Parathyroid adenoma (tissue), 2 donors: ENCODE data around the gene RNASEH1.

Experiments
- H2AFZ ChIP-seq: fragments of 300-600 bp; sonication (generic); one replicate; pipeline ENCODE4 v1.7.0; 2017; ENCODE audit warnings: antibody characterized with exemption, mild to moderate bottlenecking
- H3K27ac ChIP-seq: fragments of 300-600 bp; sonication (generic); one replicate; pipeline ENCODE4 v1.7.0; 2017
- H3K27me3 ChIP-seq: fragments of 300-600 bp; sonication (generic); one replicate; pipeline ENCODE4 v1.7.0; 2017; ENCODE audit warnings: low read length; ENCODE audit not compliant: control insufficient read depth, insufficient read depth
- H3K36me3 ChIP-seq: fragments of 300-600 bp; sonication (generic); one replicate; pipeline ENCODE4 v1.7.0; 2017; ENCODE audit warnings: low read length; ENCODE audit not compliant: control insufficient read depth, insufficient read depth
- H3K4me1 ChIP-seq: fragments of 300-600 bp; sonication (generic); one replicate; pipeline ENCODE4 v1.7.0; 2017; ENCODE audit warnings: control low read depth
- H3K4me2 ChIP-seq: fragments of 300-600 bp; sonication (generic); one replicate; pipeline ENCODE4 v1.7.0; 2017; ENCODE audit warnings: low read length
- H3K4me3 ChIP-seq: fragments of 300-600 bp; sonication (generic); one replicate; pipeline ENCODE4 v1.7.0; 2017; ENCODE audit warnings: low read depth, low read length
- H3K79me2 ChIP-seq: fragments of 300-600 bp; sonication (generic); one replicate; pipeline ENCODE4 v1.7.0; 2017; ENCODE audit warnings: control low read depth
- H3K9ac ChIP-seq: fragments of 300-600 bp; sonication (generic); one replicate; pipeline ENCODE4 v1.7.0; 2017; ENCODE audit warnings: mild to moderate bottlenecking
- H3K9me3 ChIP-seq: fragments of 300-600 bp; sonication (generic); one replicate; pipeline ENCODE4 v1.7.0; 2017; ENCODE audit warnings: low read length; ENCODE audit not compliant: control insufficient read depth
- TF ChIP-seq, protein P1 (sequence below): fragments of 300-600 bp; sonication (generic); IDR thresholded peaks from one replicate; pipeline ENCODE4 v1.7.0; 2017; ENCODE audit warnings: antibody characterized with exemption, mild to moderate bottlenecking
- donor health status: primary hyperparathyroidism.

Gene RNASEH1

GRCh38 chr2:3604207-3604877 is 46.2 kb upstream of the RNASEH1 start:
- no peaks in the 10 kb centered on the region for H3K4me1 ChIP-seq
- H3K9ac ChIP-seq, result no peak overlapping the region
- no peak overlapping the region for H3K4me2 ChIP-seq
- no peak overlapping the region for H3K4me3 ChIP-seq
- no peaks in the 10 kb centered on the region for H3K36me3 ChIP-seq
- no peak overlapping the region for H3K27ac ChIP-seq
- no peak overlapping the region for H2AFZ ChIP-seq
- no peaks in the 10 kb centered on the region for H3K27me3 ChIP-seq
- TF ChIP-seq, protein P1, sequence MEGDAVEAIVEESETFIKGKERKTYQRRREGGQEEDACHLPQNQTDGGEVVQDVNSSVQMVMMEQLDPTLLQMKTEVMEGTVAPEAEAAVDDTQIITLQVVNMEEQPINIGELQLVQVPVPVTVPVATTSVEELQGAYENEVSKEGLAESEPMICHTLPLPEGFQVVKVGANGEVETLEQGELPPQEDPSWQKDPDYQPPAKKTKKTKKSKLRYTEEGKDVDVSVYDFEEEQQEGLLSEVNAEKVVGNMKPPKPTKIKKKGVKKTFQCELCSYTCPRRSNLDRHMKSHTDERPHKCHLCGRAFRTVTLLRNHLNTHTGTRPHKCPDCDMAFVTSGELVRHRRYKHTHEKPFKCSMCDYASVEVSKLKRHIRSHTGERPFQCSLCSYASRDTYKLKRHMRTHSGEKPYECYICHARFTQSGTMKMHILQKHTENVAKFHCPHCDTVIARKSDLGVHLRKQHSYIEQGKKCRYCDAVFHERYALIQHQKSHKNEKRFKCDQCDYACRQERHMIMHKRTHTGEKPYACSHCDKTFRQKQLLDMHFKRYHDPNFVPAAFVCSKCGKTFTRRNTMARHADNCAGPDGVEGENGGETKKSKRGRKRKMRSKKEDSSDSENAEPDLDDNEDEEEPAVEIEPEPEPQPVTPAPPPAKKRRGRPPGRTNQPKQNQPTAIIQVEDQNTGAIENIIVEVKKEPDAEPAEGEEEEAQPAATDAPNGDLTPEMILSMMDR, result no peak
- no peaks in the 10 kb centered on the region for H3K79me2 ChIP-seq
- no peaks in the 10 kb centered on the region for H3K9me3 ChIP-seq

DNA sequence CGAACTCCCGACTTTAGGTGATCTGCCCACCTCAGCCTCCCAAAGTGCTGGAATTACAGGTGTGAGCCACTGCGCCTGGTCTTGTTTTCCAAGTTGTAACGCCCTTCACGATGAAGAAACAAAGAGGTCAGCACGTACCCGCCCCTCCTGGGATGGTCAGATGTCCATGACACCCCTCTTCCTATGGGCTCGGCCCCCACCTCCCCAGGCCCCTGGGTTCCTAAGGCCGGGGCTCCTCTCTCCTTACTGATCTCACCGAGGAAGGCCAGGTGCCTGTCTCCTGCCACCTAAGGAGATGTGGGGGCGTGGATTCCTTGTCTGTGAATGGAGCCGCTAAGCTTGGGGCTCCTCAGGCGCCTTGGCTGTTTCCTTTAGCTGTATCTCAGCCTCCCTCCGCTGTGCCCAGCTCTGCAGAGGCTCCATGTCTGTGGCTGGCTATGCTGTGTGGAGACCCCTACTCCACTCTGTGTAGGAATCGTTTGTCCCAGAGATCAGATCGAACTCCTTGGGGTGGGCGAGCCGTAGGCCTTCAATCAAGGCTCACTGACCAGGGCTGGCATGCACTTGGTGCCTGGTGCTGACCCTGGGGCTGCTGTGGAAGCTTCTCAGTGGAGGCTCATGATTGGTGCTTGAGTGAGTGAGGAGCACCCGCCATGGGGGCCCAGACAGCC is 45.5 kb upstream of the RNASEH1 start:
- Histone ChIP-seq H3K79me2 (no peaks in the 10 kb centered on the region), H3K4me1 (no peaks in the 10 kb centered on the region), H3K36me3 (no peaks in the 10 kb centered on the region), H3K27ac (no peak overlapping the region), H3K27me3 (no peaks in the 10 kb centered on the region), H3K9ac (no peak overlapping the region), H3K4me2 (no peak overlapping the region), H3K4me3 (no peak overlapping the region), H3K9me3 (no peaks in the 10 kb centered on the region), H2AFZ (no peak overlapping the region)
- TF ChIP-seq, protein P1, result no peak

DNA sequence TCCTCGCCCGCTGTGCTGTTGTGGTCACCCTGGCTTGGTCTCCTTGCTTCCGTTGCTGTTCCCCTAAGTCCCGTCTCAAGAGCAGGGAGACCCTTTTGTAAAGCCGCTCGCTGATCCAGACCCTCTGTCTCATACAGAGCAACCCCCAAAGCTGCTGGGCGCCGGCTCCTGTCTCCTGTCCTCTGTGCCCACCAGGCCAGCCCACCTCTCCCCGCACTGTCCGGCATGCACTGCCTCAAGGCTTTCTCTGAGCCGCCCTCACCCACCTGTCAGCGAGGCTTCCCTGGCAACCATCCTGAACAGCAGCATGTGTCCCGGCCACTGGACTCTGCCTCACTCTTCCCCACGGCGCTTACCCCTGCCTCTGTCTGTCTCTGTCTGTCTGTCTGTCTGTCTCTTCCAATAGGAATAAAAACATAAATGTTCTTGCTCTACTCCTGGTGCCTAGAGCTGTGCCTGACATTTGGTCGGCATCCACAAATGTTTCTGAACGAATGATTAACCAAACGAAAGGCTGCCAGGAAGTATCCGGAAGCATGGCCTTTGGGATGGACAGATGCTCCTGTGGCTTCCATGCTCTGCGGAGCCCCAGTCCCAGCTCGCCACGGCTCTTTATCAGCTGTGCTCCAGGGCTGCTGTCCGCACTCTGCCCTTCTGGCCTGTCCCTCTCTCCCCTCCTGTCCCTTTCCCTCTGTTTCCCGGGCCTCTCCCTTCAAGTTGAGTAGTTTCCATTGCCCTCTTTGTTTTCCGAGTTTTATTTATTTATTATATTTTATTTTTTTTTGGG is 44.6 kb upstream of the RNASEH1 start:
- H3K4me2 ChIP-seq, result no peak overlapping the region
- no peak overlapping the region for H2AFZ ChIP-seq
- no peak overlapping the region for H3K4me3 ChIP-seq
- no peaks in the 10 kb centered on the region for H3K79me2 ChIP-seq
- H3K4me1 ChIP-seq, result no peaks in the 10 kb centered on the region
- no peaks in the 10 kb centered on the region for H3K27me3 ChIP-seq
- no peaks in the 10 kb centered on the region for H3K36me3 ChIP-seq
- no peak overlapping the region for H3K9ac ChIP-seq
- TF ChIP-seq, protein P1, result no peak
- no peaks in the 10 kb centered on the region for H3K9me3 ChIP-seq
- no peak overlapping the region for H3K27ac ChIP-seq

DNA sequence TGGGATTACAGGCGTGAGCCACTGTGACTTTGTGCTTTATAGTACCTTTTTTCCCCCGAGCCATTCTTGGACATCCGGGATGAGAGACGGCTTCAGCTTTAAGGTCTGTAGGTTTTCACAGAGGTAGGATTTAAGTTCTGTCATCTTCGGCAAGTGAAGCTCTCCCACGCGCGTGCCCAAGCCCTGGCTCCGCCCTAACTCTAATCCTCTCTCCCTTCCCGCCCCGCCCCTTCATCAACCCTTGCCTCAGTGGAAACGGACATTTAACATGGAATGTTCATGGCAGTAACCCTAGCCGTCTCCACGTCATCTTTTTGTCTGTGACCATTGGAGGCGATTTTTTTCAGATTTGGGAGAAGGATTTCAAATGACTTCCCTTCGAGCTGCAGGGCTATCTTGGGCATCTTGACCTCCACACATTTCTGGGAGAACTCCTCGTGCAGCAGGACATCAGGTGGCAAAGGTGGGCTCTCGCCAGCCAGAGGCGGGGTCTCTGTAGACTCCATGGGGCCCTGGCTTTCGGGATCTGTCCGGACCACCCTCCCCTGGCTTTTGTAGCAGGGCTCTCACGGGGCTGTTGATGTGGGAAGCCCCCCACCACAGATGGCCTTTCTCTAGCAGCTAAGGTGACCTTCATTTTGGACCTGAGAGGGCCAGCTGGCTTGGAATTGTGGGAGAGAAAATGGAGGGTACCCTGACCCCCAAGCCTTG is 43.6 kb upstream of the RNASEH1 start:
- no peak overlapping the region for H2AFZ ChIP-seq
- no peaks in the 10 kb centered on the region for H3K36me3 ChIP-seq
- no peak overlapping the region for H3K27ac ChIP-seq
- no peak overlapping the region for H3K9ac ChIP-seq
- TF ChIP-seq, protein P1, result no peak
- H3K4me3 ChIP-seq, result no peak overlapping the region
- no peaks in the 10 kb centered on the region for H3K79me2 ChIP-seq
- H3K27me3 ChIP-seq, result no peaks in the 10 kb centered on the region
- H3K9me3 ChIP-seq, result no peaks in the 10 kb centered on the region
- no peaks in the 10 kb centered on the region for H3K4me1 ChIP-seq
- H3K4me2 ChIP-seq, result no peak overlapping the region
